Stimulated activated naive CD4-positive, alpha-beta T cell treated with Interleukin-2 at 50 U/mL for 16 hours (primary cell): ENCODE measurements around the gene FRMD4A.

Source experiments
- DNase-seq: peaks from one replicate; lab custom pipeline; 2025; lab: John Stamatoyannopoulos, UW

Gene FRMD4A

DNA sequence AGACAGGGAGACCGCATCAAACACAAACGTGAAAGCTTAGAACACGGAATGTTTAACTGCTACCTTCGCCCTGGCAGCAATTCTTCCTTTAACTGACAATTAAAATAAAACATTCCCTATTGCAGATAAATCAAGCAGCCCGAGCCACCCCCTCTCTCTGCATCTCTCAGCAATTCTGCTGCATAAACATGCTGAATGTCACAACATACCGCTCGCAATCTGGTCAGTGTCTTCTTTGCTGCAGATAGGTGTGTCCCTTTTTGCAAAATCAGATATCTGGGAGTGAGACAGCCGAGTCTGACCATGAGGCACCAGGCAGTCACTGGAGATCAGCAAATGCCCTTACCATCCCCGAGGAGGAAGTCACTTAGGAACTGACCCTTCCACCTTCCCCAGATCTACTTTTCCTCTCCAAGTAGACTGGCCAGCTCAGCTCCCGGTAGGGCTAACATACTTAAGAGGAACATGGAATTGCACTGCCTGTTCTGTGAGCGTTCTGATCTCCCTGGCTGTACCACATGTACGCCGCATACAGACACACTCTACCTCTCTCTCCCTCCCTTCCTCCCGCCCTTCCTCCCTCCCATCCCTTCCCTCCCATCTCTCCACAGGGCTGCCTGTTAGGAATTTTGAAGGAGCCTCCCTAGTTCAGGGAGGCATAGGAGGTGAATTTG is at the start of gene FRMD4A:
Gene FRMD4A (minus strand): TSS at position 537 of the 674 bp plus-strand sequence.
- DNase-seq = no peak

DNA sequence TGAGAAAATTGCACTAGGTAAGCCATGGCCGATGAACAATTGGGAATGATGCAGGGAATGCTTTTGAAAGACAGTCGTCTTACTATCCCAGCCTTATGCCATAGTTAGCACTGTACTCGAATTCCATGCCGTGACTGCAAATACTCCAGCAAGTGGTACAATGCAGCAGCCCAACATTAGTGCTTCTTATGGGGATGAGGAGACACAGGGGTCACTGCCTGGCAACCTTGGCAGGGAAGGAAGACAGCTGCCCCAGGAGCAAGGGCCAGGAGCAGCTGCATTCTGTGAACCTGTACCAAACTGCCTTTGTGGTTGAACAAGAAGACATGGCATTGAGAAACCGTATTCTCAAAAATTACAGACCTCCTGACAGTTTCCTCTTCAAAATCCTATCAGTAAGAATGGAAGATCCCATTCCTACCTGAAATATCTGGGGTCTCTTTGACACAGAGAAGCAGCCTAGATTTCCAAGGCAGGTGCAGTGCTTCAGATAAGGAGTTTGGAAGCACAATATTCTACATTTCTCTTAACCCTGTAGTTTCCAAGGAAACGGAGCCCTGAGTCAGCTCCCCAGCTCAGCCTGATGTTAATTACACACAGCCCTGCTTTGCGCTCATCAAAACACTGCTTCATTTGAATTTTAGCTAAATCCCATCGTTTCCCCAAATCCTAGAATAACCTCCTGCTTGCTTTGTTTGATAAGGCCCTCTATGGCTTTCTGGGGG is 49.0 kb upstream of the FRMD4A start:
- no peak for DNase-seq

DNA sequence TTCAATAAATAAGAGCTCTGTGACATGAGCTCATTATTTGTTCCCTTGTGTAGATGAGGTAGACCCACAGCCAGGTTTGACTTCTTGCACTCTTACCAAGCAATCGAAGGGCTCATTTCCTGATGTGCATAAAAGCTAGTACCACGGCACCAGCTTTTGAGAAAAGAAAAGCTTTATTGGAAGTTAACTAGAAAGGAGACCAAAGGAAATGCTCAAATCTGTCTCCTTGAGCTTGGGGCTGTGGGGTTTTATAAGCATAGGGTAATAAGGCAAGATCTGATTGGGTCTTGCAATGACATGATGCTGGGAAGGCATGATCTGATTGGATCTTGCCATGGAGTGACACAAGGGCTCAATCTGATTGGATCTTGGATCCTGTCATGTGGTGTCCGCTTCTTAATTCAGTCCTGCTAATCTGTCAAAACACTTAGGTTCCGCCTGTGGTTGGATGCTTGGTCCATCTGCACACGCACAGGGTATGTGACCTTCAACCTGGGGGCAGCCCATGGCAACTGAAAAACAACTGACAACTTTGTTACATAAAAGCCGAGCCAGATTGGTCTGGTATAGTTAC is 47.8 kb upstream of the FRMD4A start:
- DNase-seq = no peak

DNA sequence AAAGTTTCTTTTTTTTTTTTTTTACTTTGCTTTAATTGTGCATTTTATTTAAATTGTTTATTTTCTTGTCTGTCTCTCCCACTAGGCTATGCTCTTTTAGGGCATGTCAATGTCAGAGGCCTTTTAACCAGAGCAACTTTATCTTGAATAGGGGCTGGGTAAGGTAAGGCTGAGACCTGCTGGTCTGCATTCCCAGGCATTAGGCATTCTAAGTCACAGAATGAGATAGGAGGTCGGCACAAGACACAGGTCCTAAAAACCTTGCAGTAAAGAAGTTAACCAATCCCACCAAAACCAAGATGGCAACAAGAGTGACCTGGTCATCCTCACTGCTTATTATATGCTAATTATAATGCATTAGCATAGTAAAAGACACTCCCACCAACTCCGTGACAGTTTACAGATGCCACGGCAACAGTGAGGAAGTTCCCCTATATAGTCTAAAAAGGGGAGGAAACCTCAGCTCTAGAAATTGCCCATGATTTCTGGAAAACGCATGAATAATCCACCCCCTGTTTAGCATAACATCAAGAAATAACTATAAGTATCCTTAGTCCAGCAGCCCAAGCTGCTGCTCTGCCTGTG is 47.0 kb upstream of the FRMD4A start:
- DNase-seq = no peak

DNA sequence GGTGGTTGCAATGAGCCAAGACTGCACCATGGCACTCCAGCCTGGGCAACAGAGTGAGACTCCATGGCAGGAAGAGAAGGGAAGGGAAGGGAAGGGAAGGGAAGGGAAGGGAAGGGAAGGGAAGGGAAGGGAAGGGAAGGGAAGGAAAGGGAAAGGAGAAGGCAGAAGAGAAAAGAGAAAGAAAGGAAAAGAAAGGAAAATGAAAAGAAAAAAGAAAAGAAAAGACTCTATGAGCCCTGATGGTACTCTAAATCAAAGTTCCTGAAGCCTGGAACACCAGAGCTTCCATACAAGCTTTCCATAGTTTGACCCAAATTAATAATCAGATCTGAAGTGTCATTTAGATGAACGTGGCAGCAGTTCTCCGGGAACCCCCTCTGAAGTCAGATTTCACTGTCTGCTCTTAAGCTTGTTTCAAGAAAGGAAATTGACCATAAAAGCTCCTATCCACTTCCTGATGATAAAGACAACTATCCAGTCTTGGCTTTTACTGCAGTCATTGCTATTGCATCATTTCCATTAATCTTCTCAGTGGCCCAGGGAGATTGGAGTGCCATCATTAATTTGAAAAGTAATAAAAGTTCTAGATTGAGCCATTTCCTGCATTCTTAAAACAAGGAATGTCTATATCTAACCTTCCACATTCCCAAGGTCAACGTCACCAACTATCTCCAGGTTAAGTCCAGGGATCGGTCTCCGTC is 44.2 kb upstream of the FRMD4A start:
- no peak for DNase-seq

DNA sequence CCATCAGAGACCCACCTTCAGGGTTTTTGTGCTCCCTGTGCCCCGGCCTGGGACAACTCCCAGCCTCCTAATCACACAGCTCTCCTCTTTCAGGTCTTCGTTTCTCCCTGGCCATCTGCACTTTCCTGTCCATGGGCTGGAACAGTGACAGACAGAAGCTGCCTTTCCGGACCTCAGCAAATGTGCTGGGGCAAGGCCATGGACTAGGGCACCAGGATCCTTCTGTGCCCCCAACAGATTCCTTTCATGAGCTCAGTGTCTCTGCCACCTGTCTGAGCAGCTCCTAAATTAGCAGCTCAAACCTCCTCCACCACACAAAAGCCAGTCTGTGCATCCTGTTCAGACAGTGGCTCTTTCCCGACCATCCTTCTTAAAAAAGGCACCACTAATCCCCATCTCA is 41.9 kb upstream of the FRMD4A start:
- DNase-seq = no peak

DNA sequence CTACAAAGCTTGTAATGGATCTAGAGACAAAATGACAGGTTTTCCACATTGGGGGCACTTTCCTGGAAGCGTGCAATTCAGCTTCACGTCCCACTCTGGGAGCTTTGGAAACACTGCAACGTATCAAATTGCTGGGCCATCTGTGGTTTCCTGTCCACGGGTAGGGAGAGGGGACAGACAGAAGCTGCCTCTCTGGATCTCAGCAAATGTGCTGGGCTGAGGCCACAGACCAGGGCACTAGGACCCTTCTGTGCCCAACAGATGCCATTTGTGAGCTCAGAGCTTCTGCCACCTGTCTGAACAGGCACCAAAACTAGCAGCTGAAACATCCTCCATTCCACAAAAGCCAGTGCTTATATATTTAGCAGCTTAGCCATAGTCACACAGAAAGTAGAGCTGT is 40.9 kb upstream of the FRMD4A start:
- DNase-seq = no peak

DNA sequence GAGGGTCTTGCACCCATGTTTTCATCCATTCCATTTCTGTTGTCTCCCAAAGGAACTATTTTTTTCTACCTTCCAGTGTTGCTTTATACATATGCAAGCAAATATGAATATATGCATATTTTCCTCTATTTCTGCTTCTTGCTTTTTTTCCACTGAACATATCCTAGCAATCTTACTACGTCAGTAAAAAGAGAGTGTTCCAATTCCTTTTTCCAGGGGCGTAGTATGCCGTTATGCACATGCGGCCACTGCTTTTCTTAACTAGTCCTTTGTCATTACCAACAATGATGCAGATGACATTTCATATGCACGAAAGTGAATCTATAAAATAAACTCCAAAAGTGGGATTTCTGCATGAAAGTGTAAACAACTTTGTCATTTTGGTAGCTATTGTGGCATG is 40.2 kb upstream of the FRMD4A start:
- DNase-seq = no peak

DNA sequence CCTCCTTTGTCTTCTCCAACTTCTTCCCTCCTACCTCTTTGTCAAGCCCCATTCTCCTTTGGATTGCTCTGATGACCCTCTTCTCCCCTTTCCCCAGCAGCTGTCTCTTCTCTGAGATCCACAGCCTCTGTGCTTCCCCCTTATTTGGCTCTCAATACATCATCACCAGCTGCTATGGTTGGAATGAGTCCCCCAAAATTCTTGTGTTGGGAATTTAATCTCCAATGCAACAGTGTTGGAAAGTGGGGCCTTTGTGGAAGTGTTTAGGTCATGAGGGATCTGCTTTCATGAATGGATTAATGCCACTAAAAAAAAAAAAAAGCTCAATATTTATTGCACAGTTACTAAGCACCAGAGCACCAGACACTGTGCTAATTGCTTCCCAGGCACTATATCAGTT is 39.2 kb upstream of the FRMD4A start:
- no peak for DNase-seq

DNA sequence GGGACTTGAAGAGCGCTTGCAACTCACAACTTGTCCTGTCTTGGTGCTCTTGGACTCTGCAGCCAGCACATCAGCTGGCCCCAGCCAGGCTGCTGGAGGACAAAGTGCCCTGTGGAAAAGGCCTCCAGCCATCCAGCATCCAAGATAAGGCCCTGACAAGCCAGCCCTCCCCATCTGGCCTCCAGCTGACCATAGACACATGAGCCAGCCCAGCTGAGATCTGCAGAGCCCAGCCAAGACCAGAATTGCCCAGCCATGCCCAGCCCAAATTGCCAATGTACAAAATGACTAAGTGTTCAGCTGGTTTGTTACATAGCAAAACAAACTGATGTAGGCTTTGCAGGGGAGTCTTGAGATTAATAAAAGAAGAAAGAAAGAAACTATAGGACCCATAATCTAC is 36.0 kb upstream of the FRMD4A start:
- no peak for DNase-seq

DNA sequence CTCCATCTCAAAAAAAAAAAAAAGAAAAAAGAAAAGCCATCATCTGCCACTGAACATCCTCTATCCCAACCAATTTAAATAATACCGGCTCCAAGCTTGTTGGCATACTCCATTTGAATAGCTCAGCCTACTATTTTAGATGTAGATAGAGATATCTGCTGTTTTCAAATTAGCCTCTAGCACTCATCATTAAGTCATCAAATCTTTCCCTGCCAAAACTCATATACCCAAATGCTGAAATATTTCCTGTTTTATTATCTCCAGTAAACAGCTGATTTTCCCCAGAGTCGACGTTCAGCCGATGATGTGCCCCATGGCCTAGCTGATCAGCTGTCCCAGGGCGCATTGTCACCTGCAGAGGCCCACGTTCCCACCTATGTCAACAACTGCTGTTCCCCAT is 34.5 kb upstream of the FRMD4A start:
- DNase-seq = no peak

DNA sequence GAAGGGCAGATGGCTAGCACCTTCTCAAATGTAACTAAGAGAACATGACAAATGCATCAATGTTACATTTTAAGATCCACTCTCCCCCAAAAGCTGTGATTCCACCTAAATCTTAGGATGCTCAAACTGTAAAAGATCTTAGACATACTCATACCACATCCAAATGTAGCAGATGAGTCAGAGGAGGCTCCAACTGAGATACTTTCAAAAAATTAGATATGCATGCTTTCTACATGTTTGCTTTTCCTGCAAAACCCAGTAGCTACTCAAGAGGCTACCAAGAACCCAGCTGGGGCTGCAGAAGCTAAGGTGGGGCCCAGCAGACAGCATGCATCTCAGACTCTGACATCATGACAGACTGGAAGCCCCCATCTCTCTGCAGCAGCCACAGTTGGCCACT is 31.4 kb upstream of the FRMD4A start:
- no peak for DNase-seq

DNA sequence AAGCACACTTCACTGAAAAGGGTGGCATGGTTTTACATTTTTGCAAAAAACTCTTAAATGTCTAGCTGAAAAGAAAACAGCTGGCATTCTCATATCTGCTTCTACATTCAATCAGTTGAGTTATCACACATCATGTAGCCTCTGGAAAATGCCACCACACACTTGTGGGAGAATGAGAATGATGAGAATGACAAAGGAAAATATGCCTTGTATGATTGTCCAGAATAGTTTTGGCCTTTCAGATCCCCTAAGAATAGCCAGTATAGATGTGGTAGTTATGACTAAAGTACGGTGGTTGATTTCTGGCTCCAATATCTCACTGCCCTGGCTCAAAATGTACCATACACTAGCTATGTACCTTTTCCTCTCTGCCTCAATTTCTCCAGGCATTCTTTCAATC is 30.2 kb upstream of the FRMD4A start:
- DNase-seq = no peak

DNA sequence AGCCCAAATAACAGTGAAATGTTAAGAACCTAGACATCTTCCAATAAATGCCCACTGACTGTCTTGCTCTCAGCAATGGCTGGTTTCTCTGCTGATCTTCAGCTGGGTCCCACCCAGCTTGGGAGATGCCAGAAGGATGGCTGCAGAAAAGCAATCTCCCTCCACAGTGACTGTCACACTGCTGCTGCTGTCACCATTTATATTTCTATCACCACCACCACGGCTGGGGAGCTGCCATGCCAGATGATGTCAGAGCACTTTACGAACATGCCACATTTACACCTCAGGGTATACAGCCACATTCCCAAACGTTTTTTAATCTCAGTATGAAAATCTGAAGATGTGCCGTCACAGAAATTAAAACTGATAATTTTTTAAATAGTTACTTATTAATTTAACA is 29.8 kb upstream of the FRMD4A start:
- no peak for DNase-seq

DNA sequence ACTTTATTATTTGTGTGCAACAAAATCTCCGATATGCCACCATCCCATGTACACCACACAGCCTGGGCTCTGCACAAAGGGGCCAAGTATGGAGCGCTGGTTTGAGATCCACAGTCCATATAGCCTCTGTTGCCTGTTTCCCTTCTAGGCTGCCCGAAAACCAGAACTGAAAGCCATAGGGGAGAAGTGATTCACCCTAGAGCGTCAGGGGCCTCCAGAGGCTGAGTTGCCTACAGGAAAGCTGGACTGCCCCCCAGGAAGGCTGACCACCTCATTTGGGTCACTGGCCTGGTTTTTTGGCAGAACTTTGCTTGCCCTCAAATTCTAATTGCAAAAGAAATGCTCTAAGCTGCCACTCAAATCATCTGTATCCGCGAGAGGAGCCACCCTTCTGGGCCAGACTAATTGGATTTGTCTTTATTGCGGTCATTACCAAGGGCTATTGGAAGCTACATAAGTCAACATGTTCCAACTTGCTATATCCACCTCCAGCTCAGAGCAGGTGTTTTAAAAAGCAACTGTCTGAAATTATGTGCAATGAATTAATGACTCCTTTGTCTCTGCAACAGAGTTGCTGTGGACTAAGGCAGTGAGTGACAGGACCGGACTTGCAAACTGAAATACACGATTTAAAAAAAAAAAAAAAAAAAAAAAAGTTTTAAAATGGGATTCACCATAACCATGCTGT is 28.3 kb upstream of the FRMD4A start:
- no peak for DNase-seq

DNA sequence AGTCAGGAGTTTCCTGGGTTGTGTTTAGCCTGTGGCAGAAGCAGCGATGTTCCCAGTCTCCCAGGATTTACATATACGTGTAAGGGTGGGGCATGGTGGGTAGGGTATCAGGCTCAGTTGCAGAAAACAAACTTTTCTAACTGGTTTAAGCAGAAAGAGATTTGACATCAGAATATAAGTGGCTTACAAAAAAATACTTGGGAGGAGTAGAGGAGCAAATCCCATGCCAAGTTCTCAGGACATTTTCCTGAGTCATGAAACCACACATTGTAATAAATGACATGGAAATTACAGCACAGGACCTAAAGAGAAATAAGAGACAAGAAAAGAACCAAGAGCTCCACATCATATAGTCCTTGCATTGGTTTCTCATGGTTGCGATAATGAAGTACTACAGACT is 26.2 kb upstream of the FRMD4A start:
- DNase-seq = no peak

DNA sequence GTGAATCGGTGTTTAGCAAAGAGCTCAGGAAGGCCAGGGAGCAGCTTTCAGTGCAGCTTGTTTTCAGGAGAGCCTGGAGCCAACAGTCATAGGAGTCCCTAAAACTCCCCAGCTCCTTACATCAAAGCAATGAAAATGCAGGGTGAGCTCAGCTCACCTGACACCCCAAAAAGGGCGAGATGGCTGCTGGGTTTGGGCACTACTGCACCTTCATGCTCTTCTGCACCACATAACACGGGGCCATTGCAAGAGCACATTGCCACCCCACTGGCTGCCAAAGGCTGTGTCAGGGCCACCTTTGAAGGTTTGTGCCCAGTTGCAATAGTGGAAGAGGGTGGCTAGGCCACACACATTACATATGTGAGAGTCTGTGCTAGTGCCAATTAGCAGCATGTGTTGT is 25.0 kb upstream of the FRMD4A start:
- no peak for DNase-seq

DNA sequence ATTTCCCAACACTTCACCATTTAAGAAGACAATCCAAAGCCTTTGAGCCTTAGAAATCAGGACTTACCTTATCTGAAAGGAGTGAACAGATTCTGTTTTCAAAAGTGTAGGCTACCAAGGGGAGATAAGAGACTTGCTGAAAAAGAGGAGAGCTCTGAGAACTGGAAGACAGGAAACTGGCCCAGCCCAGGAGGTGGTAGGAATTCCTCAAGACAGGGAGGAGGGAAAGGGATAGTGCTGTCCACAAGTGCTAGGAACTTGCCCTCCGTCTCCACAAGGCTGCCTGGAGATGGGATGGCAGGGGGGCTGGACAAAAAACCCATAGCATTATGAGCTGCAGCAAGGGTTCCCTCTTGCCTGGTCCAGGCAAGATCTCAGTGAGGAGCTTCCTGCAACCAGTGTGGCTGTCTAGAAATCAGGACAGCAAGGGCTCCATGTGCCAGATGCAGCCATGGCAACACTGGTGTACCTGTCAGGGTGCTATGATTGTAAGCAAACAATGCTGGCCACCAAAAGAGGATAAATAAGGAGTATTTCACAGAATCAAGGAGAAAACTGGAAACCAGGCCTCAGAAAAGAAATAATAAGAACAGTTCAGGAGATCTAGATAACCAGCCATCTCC is 22.7 kb upstream of the FRMD4A start:
- no peak for DNase-seq

DNA sequence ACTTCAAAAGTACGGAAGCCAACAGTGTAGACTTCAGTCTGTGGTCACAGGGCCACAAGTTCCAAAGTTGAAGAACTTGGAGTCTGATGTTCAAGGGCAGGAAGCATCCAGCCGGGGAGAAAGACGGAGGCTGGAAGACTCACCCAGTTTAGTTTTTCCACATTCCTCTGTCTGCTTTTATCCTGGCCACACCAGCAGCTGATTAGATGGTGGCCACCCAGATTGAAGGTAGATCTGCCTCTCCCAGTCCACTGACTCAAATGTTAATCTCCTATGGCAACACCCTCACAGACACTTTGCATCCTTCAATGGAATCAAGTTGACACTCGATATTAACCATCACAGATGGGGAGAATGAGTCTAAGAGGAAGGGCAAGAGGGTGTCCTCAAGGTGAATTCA is 19.3 kb upstream of the FRMD4A start:
- DNase-seq = no peak

DNA sequence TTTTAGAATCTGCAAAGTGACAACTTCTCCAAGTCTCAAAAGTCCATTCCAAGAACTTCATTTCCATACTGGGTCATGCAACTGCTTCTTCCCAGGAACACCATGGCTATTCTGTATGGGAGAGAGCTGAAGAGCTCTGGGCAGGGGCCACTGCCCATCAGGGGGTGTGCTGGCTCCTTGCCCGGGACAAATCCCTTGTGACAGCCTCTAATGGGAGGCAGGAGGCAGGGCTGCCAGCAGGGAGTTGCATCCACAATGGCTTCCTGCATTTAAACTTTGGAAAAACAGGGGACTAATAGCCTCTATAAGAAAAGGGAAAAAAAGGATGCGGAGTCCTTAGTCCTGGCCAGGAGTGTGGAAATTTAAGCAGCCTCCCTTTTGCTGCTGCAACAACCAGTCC is 18.4 kb upstream of the FRMD4A start:
- DNase-seq = no peak

DNA sequence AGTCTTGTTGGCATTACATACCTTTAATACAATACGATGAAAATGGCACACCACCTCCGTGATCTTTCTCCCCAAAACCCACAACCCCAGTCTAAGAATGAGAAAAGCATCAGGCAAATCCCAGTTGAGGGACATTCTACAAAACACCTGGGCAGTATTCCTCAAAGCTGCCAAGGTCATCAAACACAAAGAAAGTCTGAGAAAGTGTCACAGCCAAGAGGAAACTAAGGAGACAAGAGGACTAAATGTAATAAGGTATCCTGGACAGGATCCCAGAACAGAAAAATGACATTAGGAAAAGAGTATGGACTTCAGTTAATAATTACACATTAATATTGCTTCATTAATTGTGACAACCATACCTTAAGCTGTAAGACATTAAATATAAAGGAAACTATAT is 14.5 kb upstream of the FRMD4A start:
- no peak for DNase-seq
